Lung (tissue), 12 donors: Measurements from ENCODE around the gene GLOD4. TPM values are rescaled to one million over a fixed set of nuclear protein-coding genes. Genes with fewer than 3 reads are reported as not detected.
A peak's percentile ranks its signal among the peaks of the same experiment; 100 is the strongest.

Experiments
- ATAC-seq: fragments of 200-7000 bp; cut with Tn5 transposase; one replicate; pipeline ENCODE4 v1.9.1; 2020; ENCODE audit warnings: moderate number of reproducible peaks; ENCODE audit not compliant: insufficient read depth, low FRiP score
- DNase-seq, 3 donors: peaks; one replicate each; pipeline ENCODE4 v3.0.0-alpha.2; 2013 to 2017
- H3K27ac ChIP-seq, 2 donors: one replicate each; pipeline ENCODE4 v1.5.1; 2013; ENCODE audit warnings: mild to moderate bottlenecking in 2 of 2, moderate library complexity in 2 of 2, control low read depth in 1 of 2, inconsistent platforms in 1 of 2, low read depth in 1 of 2, low read length in 1 of 2
- H3K27me3 ChIP-seq, 3 donors: one replicate each; pipeline ENCODE4 v1.5.1; 2013; ENCODE audit warnings: low read length in 2 of 3; ENCODE audit not compliant: control insufficient read depth in 3 of 3, insufficient read depth in 3 of 3
- H3K36me3 ChIP-seq, 4 donors: one replicate each; pipeline ENCODE4 v1.5.1; 2013; ENCODE audit warnings: low read length in 4 of 4, mild to moderate bottlenecking in 1 of 4, moderate library complexity in 1 of 4; ENCODE audit not compliant: control insufficient read depth in 4 of 4, insufficient read depth in 4 of 4
- H3K4me1 ChIP-seq, 5 donors: one replicate each; pipeline ENCODE4 v1.5.1; 2013; ENCODE audit warnings: low read length in 5 of 5, mild to moderate bottlenecking in 2 of 5, moderate library complexity in 1 of 5; ENCODE audit not compliant: control insufficient read depth in 5 of 5, insufficient read depth in 5 of 5
- H3K4me3 ChIP-seq: one replicate; pipeline ENCODE4 v1.5.1; 2013; ENCODE audit warnings: mild to moderate bottlenecking, control low read depth, moderate library complexity
- H3K9ac ChIP-seq, 2 donors: one replicate each; pipeline ENCODE4 v1.5.1; 2013; ENCODE audit warnings: low read length in 2 of 2, control low read depth in 1 of 2; ENCODE audit not compliant: insufficient read depth in 1 of 2
- H3K9me3 ChIP-seq, 4 donors: one replicate each; pipeline ENCODE4 v1.5.1; 2013; ENCODE audit warnings: low read length in 3 of 4, mild to moderate bottlenecking in 1 of 4, moderate library complexity in 1 of 4; ENCODE audit not compliant: control insufficient read depth in 4 of 4, insufficient read depth in 3 of 4
- CTCF ChIP-seq: IDR thresholded peaks from 2 replicates; pipeline ENCODE4 v1.5.1; 2012; ENCODE audit warnings: mild to moderate bottlenecking; ENCODE audit errors: control extremely low read depth, extremely low read depth
- WGBS, 2 donors: extraction: QIAGEN DNeasy Blood & Tissue Kit; methylation state at CpG; one replicate each; pipeline ENCODE4 v1.1.7; 2013; 5-methylcytosine and 5-hydroxymethylcytosine counted together
- polyA plus RNA-seq, 2 donors: library from polyadenylated mRNA; stranded (reverse); fragments of 200-250 nt; gene quantifications; one replicate each; pipeline ENCODE4 v1.2.1, GENCODE V29; 2013
- total RNA-seq, 2 donors: library from RNA; depleted of rRNA in 1 of 2; stranded (reverse); fragments of >200 nt in 1 of 2; gene quantifications; one replicate each; pipeline ENCODE4 v1.2.1, GENCODE V29; 2014 to 2021
- donor health status: control.
- donor health status: control.
- donor health status: Bipolar disorder and iron deficiency.
- donor health status: healthy.
- donor health status: DM: yes; HTN: yes; CAD: no.

Gene GLOD4
- total and polyA plus RNA-seq, 4 donors, result 31.9 to 60.3 (median 38.4) TPM

- peak; percentile 48 for ATAC-seq
- WGBS, 2 donors, result 7 to 10% methylated on average over 53 to 57 of the region's 57 CpGs
- Histone ChIP-seq H3K9ac (peak overlapping the region; percentile 68 to 76), H3K4me3 (peak overlapping the region; percentile 85), H3K9me3 (no peaks in the 10 kb centered on the region), H3K36me3 (peaks cover 0 to 4% (median 0%) of the 10 kb centered on the region in 4 donors), H3K4me1 (peaks cover 0 to 14% (median 5%) of the 10 kb centered on the region in 5 donors), H3K27ac (peak overlapping the region; percentile 46 to 81), H3K27me3 (no peaks in the 10 kb centered on the region)
- no peak for TF ChIP-seq CTCF
- DNase-seq, result peak; percentile 33 to 49 (median 47)
These were observed 49.0 kb downstream of the GLOD4 start for GRCh38 chr17:732902-733720.

GRCh38 chr17:732067-732901, 49.8 kb downstream of the GLOD4 start, which contains the start of gene TLCD3A:
Gene TLCD3A, plus strand, starts transcription at chr17:732596. Its CDS starts 52 bp downstream, at chr17:732648.
- Histone ChIP-seq H3K27ac (peak within 1 kb of the TSS; percentile 62 to 81), H3K9ac (peak within 1 kb of the TSS; percentile 68 to 76), H3K36me3 (peaks cover 0 to 4% (median 0%) of the 10 kb centered on the region in 4 donors), H3K4me1 (peaks cover 0 to 13% (median 5%) of the 10 kb centered on the region in 5 donors), H3K9me3 (no peaks in the 10 kb centered on the region), H3K4me3 (peak within 1 kb of the TSS; percentile 85), H3K27me3 (no peaks in the 10 kb centered on the region)
- TF ChIP-seq CTCF, result no peak
- ATAC-seq (peak; percentile 82), DNase-seq (peak; percentile 67 to 84 (median 83))
- WGBS, 2 donors, result 0 to 1% methylated on average over 60 to 126 of the region's 126 CpGs

GRCh38 chr17:731644-732066, 50.4 kb downstream of the GLOD4 start:
- peak overlapping the region; percentile 62 to 80 for H3K27ac ChIP-seq
- peaks cover 0 to 4% (median 0%) of the 10 kb centered on the region in 4 donors for H3K36me3 ChIP-seq
- ATAC-seq (no peak), DNase-seq (no peak)
- peak overlapping the region; percentile 77 for H3K4me3 ChIP-seq
- no peak for TF ChIP-seq CTCF
- peaks cover 0 to 11% (median 5%) of the 10 kb centered on the region in 5 donors for H3K4me1 ChIP-seq
- H3K27me3 ChIP-seq, result no peaks in the 10 kb centered on the region
- WGBS, 2 donors, result 15% methylated on average over 26 of the region's 26 CpGs
- no peaks in the 10 kb centered on the region for H3K9me3 ChIP-seq
- no peak overlapping the region for H3K9ac ChIP-seq
